Mucosa of stomach (tissue), 1 donor: Measurements from ENCODE around the gene STARD3.
"Not testable (repeated sequence)": the region's sequence is repeated elsewhere in the genome, so short reads cannot be mapped to it uniquely, and the experiment has no call there.

ENCODE experiments used
- H3K27me3 ChIP-seq: one replicate; pipeline ENCODE4 v1.7.0; 2013; ENCODE audit warnings: mild to moderate bottlenecking, low read length; ENCODE audit not compliant: control insufficient read depth, insufficient read depth
- H3K36me3 ChIP-seq: one replicate; pipeline ENCODE4 v1.7.0; 2013; ENCODE audit warnings: low read length; ENCODE audit not compliant: control insufficient read depth, insufficient read depth
- H3K4me1 ChIP-seq: one replicate; pipeline ENCODE4 v1.7.0; 2013; ENCODE audit warnings: mild to moderate bottlenecking, low read length; ENCODE audit not compliant: control insufficient read depth, insufficient read depth
- H3K4me3 ChIP-seq: one replicate; pipeline ENCODE4 v1.7.0; 2013; ENCODE audit warnings: low read length
- H3K9ac ChIP-seq: one replicate; pipeline ENCODE4 v1.7.0; 2013; ENCODE audit warnings: mild to moderate bottlenecking, low read length, moderate library complexity
- H3K9me3 ChIP-seq: one replicate; pipeline ENCODE4 v1.7.0; 2013; ENCODE audit warnings: mild to moderate bottlenecking, low read length, moderate library complexity; ENCODE audit not compliant: control insufficient read depth
- donor health status: Pancreatic carcinoma.

STARD3 gene

DNA sequence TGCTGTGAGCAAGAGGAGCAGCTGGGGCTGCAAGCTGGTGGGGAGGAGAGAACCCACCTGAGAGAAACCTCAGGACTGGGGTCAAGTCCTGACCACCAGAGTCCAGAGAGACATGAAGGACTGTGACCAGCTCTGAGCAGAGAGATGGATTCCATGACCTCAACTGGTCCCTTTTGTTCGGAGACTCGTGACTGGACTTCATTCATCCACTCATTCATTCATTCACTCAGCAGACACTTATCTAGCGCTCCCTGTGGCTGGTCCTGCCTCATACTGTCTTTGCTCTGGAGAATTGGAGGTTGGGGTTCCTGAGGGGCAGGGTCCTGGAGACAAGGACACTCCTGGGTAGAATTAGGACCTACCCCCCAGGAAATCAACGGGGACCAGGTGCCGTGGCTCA is 67.0 kb downstream of the STARD3 start:
- Histone ChIP-seq H3K4me3 (peak overlapping the region; percentile 40), H3K9ac (peak overlapping the region; percentile 5), H3K4me1 (peaks cover 67% of the 10 kb centered on the region)

GRCh38 chr17:39704821-39705551 is 68.0 kb downstream of the STARD3 start:
- Histone ChIP-seq H3K4me3 (no peak overlapping the region), H3K4me1 (peaks cover 61% of the 10 kb centered on the region), H3K9me3 (no peaks in the 10 kb centered on the region), H3K27me3 (no peaks in the 10 kb centered on the region), H3K36me3 (peaks cover 19% of the 10 kb centered on the region), H3K9ac (peak overlapping the region; percentile 60)

More for the DNA sequence above, 67.0 kb downstream of the STARD3 start:
- no peaks in the 10 kb centered on the region for H3K27me3 ChIP-seq
- H3K36me3 ChIP-seq: peaks cover 9% of the 10 kb centered on the region
- no peaks in the 10 kb centered on the region for H3K9me3 ChIP-seq

DNA sequence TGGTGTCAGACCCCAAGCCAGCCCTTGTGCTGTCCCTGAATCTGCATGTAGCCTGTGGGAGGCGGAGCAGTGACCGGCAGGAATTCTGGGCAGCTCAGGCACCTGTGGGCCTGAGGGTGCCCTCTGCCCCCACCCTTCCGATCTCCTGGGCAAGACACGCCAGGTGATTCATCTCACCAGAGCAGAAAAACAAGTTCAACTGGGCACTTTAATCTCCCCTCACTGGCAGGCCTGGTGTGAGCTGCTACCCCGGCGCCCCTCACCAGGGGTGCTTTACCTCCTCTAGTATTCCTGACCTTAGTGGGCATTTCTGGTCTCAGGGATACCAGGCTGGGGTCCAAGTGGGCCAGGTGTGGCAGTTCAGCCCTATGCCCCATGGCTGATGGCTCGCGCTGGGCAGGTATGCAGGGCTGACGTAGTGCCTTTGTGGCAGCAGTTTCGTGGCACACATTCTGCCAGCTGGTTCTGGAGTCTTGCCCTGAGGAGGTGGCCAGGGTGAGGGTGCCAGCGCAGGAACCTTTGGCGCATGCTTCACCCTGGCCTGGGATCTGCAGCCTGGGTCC is 68.9 kb downstream of the STARD3 start:
- H3K27me3 ChIP-seq: no peaks in the 10 kb centered on the region
- H3K4me1 ChIP-seq: peaks cover 61% of the 10 kb centered on the region
- H3K9me3 ChIP-seq: no peaks in the 10 kb centered on the region
- no peak overlapping the region for H3K4me3 ChIP-seq
- H3K36me3 ChIP-seq: peaks cover 22% of the 10 kb centered on the region
- H3K9ac ChIP-seq: peak overlapping the region; percentile 60

GRCh38 chr17:39706383-39706782 is 69.4 kb downstream of the STARD3 start:
- H3K36me3 ChIP-seq: peaks cover 22% of the 10 kb centered on the region
- no peaks in the 10 kb centered on the region for H3K9me3 ChIP-seq
- H3K27me3 ChIP-seq: no peaks in the 10 kb centered on the region
- peak overlapping the region; percentile 60 for H3K9ac ChIP-seq
- no peak overlapping the region for H3K4me3 ChIP-seq
- H3K4me1 ChIP-seq: peaks cover 61% of the 10 kb centered on the region

DNA sequence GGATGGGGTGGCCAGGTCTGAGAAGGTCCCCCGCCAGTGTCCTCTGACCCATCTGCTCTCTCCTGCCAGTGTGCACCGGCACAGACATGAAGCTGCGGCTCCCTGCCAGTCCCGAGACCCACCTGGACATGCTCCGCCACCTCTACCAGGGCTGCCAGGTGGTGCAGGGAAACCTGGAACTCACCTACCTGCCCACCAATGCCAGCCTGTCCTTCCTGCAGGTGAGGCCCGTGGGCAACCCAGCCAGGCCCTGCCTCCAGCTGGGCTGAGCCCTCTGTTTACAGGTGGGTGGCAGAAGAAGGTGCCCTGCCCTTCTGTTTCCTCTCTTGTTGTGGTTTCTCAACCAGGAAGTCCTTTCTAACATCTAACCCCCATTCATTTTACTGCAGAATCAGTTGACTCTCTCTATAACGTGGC is 70.0 kb downstream of the STARD3 start:
- Histone ChIP-seq H3K27me3 (no peaks in the 10 kb centered on the region), H3K36me3 (peaks cover 27% of the 10 kb centered on the region), H3K4me3 (no peak overlapping the region), H3K9me3 (no peaks in the 10 kb centered on the region), H3K9ac (peak overlapping the region; percentile 60), H3K4me1 (peaks cover 57% of the 10 kb centered on the region)

DNA sequence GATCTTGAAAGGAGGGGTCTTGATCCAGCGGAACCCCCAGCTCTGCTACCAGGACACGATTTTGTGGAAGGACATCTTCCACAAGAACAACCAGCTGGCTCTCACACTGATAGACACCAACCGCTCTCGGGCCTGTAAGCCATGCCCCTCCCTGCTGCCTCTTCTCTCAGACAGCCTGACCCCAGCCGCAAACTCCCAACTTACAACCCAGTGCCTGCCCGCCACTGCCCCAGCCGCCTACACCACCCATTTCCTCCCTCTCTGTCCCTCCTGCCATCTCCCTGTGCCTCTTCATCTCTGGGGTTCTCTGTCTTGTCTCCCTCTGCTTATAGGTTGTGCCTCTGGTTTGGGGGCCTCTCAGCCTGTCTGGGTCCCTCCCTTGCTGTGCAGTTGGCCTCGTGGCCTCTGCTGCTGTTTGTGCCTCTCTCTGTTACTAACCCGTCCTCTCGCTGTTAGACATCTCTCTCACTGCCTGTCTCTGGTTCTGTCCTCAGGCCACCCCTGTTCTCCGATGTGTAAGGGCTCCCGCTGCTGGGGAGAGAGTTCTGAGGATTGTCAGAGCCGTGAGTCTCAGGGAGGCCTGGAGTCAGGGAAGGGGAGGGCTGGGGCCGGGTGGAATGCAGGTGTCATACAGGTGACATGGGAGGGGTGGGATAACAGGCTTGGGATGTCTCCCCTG is 72.5 kb downstream of the STARD3 start:
- no peaks in the 10 kb centered on the region for H3K9me3 ChIP-seq
- peaks cover 28% of the 10 kb centered on the region for H3K36me3 ChIP-seq
- H3K4me1 ChIP-seq: peaks cover 31% of the 10 kb centered on the region
- H3K27me3 ChIP-seq: no peaks in the 10 kb centered on the region
- H3K4me3 ChIP-seq: no peak overlapping the region
- no peak overlapping the region for H3K9ac ChIP-seq

DNA sequence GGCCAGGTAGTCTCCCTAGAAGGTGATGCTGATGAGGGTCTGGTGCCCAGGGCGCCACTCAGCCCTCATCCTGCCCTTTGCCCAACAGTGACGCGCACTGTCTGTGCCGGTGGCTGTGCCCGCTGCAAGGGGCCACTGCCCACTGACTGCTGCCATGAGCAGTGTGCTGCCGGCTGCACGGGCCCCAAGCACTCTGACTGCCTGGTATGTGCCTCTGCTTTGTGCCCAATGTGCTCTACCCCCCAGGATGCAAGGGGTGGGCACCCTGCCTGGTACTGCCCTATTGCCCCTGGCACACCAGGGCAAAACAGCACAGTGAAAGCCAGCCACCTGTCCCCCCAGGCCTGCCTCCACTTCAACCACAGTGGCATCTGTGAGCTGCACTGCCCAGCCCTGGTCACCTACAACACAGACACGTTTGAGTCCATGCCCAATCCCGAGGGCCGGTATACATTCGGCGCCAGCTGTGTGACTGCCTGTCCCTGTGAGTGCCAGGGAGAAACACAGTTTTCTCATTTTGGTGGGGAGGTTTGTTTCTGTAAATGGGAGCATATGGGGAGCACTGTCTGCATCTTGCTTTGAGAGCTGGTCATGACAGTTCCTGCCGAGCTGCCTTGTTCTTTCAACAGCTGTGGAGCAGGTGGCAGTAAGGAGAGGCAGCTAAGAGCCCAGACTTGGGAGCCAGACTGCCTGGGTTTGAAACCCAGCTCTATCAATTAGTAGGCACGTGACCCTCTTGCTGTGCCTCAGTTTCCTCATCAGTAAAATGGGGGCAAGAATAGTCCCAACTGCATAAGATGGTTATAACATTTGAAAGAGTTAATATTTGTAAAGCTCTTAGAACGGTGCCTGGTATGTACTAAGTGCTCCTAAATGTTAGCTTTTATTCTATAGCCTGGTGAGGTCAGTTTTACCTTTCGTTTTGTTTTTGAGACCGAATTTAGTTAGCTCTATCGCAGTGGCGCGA is 73.3 kb downstream of the STARD3 start:
- H3K4me3 ChIP-seq: no peak overlapping the region
- H3K4me1 ChIP-seq: peaks cover 27% of the 10 kb centered on the region
- no peak overlapping the region for H3K9ac ChIP-seq
- no peaks in the 10 kb centered on the region for H3K27me3 ChIP-seq
- H3K36me3 ChIP-seq: peaks cover 37% of the 10 kb centered on the region
- H3K9me3 ChIP-seq: no peaks in the 10 kb centered on the region

DNA sequence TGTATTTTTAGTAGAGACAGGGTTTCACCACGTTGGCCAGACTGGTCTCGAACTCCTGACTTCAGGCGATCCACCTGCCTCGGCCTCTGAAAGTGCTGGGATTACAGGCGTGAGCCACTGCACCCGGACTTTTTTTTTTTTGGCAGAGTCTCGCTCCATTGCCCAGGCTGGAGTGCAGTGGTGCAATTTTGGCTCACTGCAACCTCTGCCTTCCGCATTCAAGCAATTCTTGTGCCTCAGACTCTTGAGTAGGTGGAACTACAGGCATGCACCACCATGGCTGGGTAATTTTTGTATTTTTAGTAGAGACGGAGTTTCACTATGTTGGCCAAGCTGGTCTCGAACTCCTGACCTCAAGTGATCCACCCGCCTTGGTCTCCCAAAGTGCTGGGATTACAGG is 74.1 kb downstream of the STARD3 start:
- Histone ChIP-seq H3K36me3 (peaks cover 45% of the 10 kb centered on the region), H3K4me1 (peaks cover 27% of the 10 kb centered on the region)
- H3K9me3 ChIP-seq, H3K27me3 ChIP-seq, H3K9ac ChIP-seq, H3K4me3 ChIP-seq: not testable (repeated sequence)

DNA sequence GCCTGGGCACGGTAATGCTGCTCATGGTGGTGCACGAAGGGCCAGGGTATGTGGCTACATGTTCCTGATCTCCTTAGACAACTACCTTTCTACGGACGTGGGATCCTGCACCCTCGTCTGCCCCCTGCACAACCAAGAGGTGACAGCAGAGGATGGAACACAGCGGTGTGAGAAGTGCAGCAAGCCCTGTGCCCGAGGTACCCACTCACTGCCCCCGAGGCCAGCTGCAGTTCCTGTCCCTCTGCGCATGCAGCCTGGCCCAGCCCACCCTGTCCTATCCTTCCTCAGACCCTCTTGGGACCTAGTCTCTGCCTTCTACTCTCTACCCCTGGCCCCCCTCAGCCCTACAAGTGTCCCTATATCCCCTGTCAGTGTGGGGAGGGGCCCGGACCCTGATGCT is 74.9 kb downstream of the STARD3 start:
- no peaks in the 10 kb centered on the region for H3K9me3 ChIP-seq
- H3K9ac ChIP-seq: no peak overlapping the region
- peaks cover 44% of the 10 kb centered on the region for H3K36me3 ChIP-seq
- H3K27me3 ChIP-seq: no peaks in the 10 kb centered on the region
- H3K4me1 ChIP-seq: peaks cover 27% of the 10 kb centered on the region
- no peak overlapping the region for H3K4me3 ChIP-seq
